Erythroblast (primary cell): Measurements from ENCODE around the gene FAM163A.
"Not testable (repeated sequence)": the region's sequence is repeated elsewhere in the genome, so short reads cannot be mapped to it uniquely, and the experiment has no call there.

Experiments
- DNase-seq, 2 experiments: peaks; one replicate each; lab custom pipeline; 2025; lab: John Stamatoyannopoulos, UW
- GATA1 ChIP-seq: IDR thresholded peaks from 2 replicates; pipeline ENCODE4 v1.6.1; 2011; ENCODE audit warnings: low read depth, mild to moderate bottlenecking, control low read depth, low read length, moderate library complexity
- POLR2A ChIP-seq: IDR thresholded peaks from 2 replicates; pipeline ENCODE4 v1.6.1; 2011; ENCODE audit warnings: mild to moderate bottlenecking, low read length

FAM163A gene

GRCh38 chr1:179742717-179743678 lies at the start of gene FAM163A:
Gene FAM163A, plus strand, starts transcription at chr1:179743291. Its CDS starts 69,807 bp downstream, at chr1:179813098.
- TF ChIP-seq POLR2A (no peak), GATA1 (no peak)
- no peak for DNase-seq

- not testable (repeated sequence) for DNase-seq
Observed at GRCh38 chr1:179694530-179694929, 48.6 kb upstream of the FAM163A start.

GRCh38 chr1:179702946-179703539 lies 40.0 kb upstream of the FAM163A start:
- no peak for DNase-seq
- no peak for TF ChIP-seq POLR2A
- no peak for TF ChIP-seq GATA1

- DNase-seq = peak; percentile 56 to 75
- TF ChIP-seq POLR2A (no peak), GATA1 (no peak)
Observed at GRCh38 chr1:179706339-179706941, 36.7 kb upstream of the FAM163A start.

GRCh38 chr1:179707406-179707805 lies 35.7 kb upstream of the FAM163A start:
- no peak for DNase-seq
- TF ChIP-seq POLR2A (no peak), GATA1 (no peak)

GRCh38 chr1:179708434-179709195 lies 34.5 kb upstream of the FAM163A start:
- TF ChIP-seq GATA1 (no peak), POLR2A (no peak)
- DNase-seq = no peak

- DNase-seq = no peak
- TF ChIP-seq GATA1 (no peak), POLR2A (no peak)
Observed at GRCh38 chr1:179709841-179710329, 33.2 kb upstream of the FAM163A start.

- no peak for TF ChIP-seq GATA1
- DNase-seq = no peak
Observed at GRCh38 chr1:179714159-179714558, 28.9 kb upstream of the FAM163A start.

- no peak for TF ChIP-seq POLR2A
- no peak for TF ChIP-seq GATA1
- DNase-seq = no peak
Observed at GRCh38 chr1:179714623-179715022, 28.5 kb upstream of the FAM163A start.

GRCh38 chr1:179719272-179719671 lies 23.8 kb upstream of the FAM163A start:
- TF ChIP-seq POLR2A = no peak
- TF ChIP-seq GATA1 = no peak
- DNase-seq = no peak

GRCh38 chr1:179728271-179728670 lies 14.8 kb upstream of the FAM163A start:
- no peak for TF ChIP-seq POLR2A
- no peak for TF ChIP-seq GATA1
- DNase-seq = no peak

- TF ChIP-seq POLR2A = no peak
- no peak for TF ChIP-seq GATA1
- no peak for DNase-seq
Observed at GRCh38 chr1:179729881-179730280, 13.2 kb upstream of the FAM163A start.

GRCh38 chr1:179731643-179732042 lies 11.4 kb upstream of the FAM163A start:
- TF ChIP-seq POLR2A = no peak
- TF ChIP-seq GATA1 = no peak
- DNase-seq = no peak

GRCh38 chr1:179742291-179742690 lies 800 bp upstream of the FAM163A start:
- TF ChIP-seq GATA1 = no peak
- TF ChIP-seq POLR2A = no peak
- DNase-seq = no peak
